ENCODE data around the gene NOTCH3. TPM values are rescaled to one million over a fixed set of nuclear protein-coding genes. Genes with fewer than 3 reads are reported as not detected.

Gene NOTCH3
- total RNA-seq, 1 experiment from 2014 or later, result 164 TPM

- H3K27ac ChIP-seq (ENCODE audit: insufficient read length, low read depth, low read length), result no peak overlapping the region
- WGBS (ENCODE audit: extremely low coverage, insufficient read length, low lambda C conversion rate), result no CpG with 5 or more reads among the region's 82 CpGs
- no peak overlapping the region for H3K23ac ChIP-seq (ENCODE audit: insufficient read length, low read depth, low read length)
- H3K36me3 Mint-ChIP-seq (ENCODE audit: insufficient read depth in 1 of 3, low read depth in 3 of 3), result peaks cover 5 to 30% (median 20%) of the 10 kb centered on the region in 3 experiments; a peak in 6 of 7 replicates
- no peak overlapping the region for H2BK5ac ChIP-seq (ENCODE audit: insufficient read length, low read length)
- no peak overlapping the region for H3K14ac ChIP-seq (ENCODE audit: insufficient read depth, low read length)
- H2AFZ ChIP-seq (ENCODE audit: low read length), result no peak overlapping the region
- no peak overlapping the region for H3K4ac ChIP-seq (ENCODE audit: low read depth, low read length)
- peaks cover 5% of the 10 kb centered on the region for H3K27me3 Mint-ChIP-seq (ENCODE audit: low read depth)
- peaks cover 5% of the 10 kb centered on the region; the same call in 1 of the 2 replicates for H3K4me1 ChIP-seq (ENCODE audit: insufficient read depth, low read length)
- H3K4me2 ChIP-seq (ENCODE audit: insufficient read depth, insufficient read length, low read length), result peak overlapping the region; percentile 66
- H2BK15ac ChIP-seq (ENCODE audit: low read depth, low read length), result no peak overlapping the region
- H4K8ac ChIP-seq (replicated peaks; ENCODE audit: insufficient read length, low read depth, low read length), result no peak overlapping the region
- TF ChIP-seq, protein P1, sequence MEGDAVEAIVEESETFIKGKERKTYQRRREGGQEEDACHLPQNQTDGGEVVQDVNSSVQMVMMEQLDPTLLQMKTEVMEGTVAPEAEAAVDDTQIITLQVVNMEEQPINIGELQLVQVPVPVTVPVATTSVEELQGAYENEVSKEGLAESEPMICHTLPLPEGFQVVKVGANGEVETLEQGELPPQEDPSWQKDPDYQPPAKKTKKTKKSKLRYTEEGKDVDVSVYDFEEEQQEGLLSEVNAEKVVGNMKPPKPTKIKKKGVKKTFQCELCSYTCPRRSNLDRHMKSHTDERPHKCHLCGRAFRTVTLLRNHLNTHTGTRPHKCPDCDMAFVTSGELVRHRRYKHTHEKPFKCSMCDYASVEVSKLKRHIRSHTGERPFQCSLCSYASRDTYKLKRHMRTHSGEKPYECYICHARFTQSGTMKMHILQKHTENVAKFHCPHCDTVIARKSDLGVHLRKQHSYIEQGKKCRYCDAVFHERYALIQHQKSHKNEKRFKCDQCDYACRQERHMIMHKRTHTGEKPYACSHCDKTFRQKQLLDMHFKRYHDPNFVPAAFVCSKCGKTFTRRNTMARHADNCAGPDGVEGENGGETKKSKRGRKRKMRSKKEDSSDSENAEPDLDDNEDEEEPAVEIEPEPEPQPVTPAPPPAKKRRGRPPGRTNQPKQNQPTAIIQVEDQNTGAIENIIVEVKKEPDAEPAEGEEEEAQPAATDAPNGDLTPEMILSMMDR (conservative IDR thresholded peaks at IDR 0.05), result no peak
- H4K5ac ChIP-seq (ENCODE audit: insufficient read length, low read depth, low read length), result no peak overlapping the region
- H3K9ac ChIP-seq (ENCODE audit: extremely low read depth, insufficient read length, low read length), result peak overlapping the region; percentile 1
- no peak overlapping the region for H2BK20ac ChIP-seq (ENCODE audit: low read depth, low read length, poor library complexity, severe bottlenecking)
- H3K79me2 ChIP-seq (ENCODE audit: insufficient read depth, low read length), result peaks cover 9% of the 10 kb centered on the region; the same call in 1 of the 2 replicates
- no peaks in the 10 kb centered on the region; a peak in 1 of 5 replicates for H3K9me3 Mint-ChIP-seq
- H3T11ph ChIP-seq (ENCODE audit: low read length), result no peak overlapping the region
- H4K20me1 ChIP-seq (ENCODE audit: control insufficient read depth, insufficient read depth, insufficient read length), result no peaks in the 10 kb centered on the region
- H3K9me3 ChIP-seq (ENCODE audit: control insufficient read depth, low read depth, low read length), result no peaks in the 10 kb centered on the region
- peaks cover 31% of the 10 kb centered on the region in 2 experiments for H3K4me1 Mint-ChIP-seq
- peaks cover 4% of the 10 kb centered on the region for H3K23me2 ChIP-seq (ENCODE audit: insufficient read length, low read depth, low read length, poor library complexity, severe bottlenecking)
- no peak overlapping the region for H4K91ac ChIP-seq (ENCODE audit: insufficient read length, low read depth, low read length)
- H3K56ac ChIP-seq (ENCODE audit: insufficient read length, low read depth, low read length), result no peak overlapping the region
- H3K79me1 ChIP-seq (ENCODE audit: insufficient read depth, low read depth, low read length, poor library complexity, severe bottlenecking), result no peaks in the 10 kb centered on the region
- peak overlapping the region; percentile 86 to 88 for H3K4me3 Mint-ChIP-seq
- H3K27ac Mint-ChIP-seq, result peak overlapping the region in 2 of 3 experiments; percentile 51 to 96; a peak in 3 of 7 replicates
- DNase-seq, result peak; percentile 81
- H2BK12ac ChIP-seq (ENCODE audit: insufficient read length, low read depth, low read length), result no peak overlapping the region
- no peak overlapping the region for H3K18ac ChIP-seq (ENCODE audit: insufficient read length, low read depth, low read length)
- no peak overlapping the region for H2AK5ac ChIP-seq (ENCODE audit: insufficient read length, low read length)
- no peaks in the 10 kb centered on the region for H3K27me3 ChIP-seq (ENCODE audit: insufficient read depth, low read length)
- H2BK120ac ChIP-seq (ENCODE audit: low read depth, low read length, poor library complexity, severe bottlenecking), result no peak overlapping the region
These were observed 888 bp downstream of the NOTCH3 start for GRCh38 chr19:15199661-15200552.

Data from H9 (cell line).